Nephron (organoid): ENCODE data around the gene CRABP2.
A peak's percentile ranks its signal among the peaks of the same experiment; 100 is the strongest.

Experiments used
- H3K27ac Mint-ChIP-seq, 3 experiments: 2 replicates each; pipeline ENCODE4 v1.8.0; 2020; ENCODE audit warnings: mixed read lengths in 3 of 3, mild to moderate bottlenecking in 2 of 3, moderate library complexity in 1 of 3
- H3K27me3 Mint-ChIP-seq: 2 replicates; pipeline ENCODE4 v1.8.0; 2021; ENCODE audit warnings: low read depth, mild to moderate bottlenecking, moderate library complexity, mixed read lengths
- H3K36me3 Mint-ChIP-seq: 2 replicates; pipeline ENCODE4 v1.8.0; 2020; ENCODE audit warnings: low read depth, mixed read lengths
- H3K4me1 Mint-ChIP-seq: 2 replicates; pipeline ENCODE4 v1.8.0; 2020; ENCODE audit warnings: mixed read lengths
- H3K4me3 Mint-ChIP-seq, 3 experiments: 2 replicates each; pipeline ENCODE4 v1.8.0; 2020; ENCODE audit warnings: mild to moderate bottlenecking in 3 of 3, mixed read lengths in 3 of 3, moderate library complexity in 2 of 3
- H3K9me3 Mint-ChIP-seq: 2 replicates; pipeline ENCODE4 v1.8.0; 2020; ENCODE audit warnings: mixed read lengths
- TF ChIP-seq, protein P1 (sequence below), 3 experiments: fragments of 200-600 bp; sonication (generic); IDR thresholded peaks; one replicate each; pipeline ENCODE4 v1.5.0; 2021; ENCODE audit warnings: antibody characterized with exemption in 3 of 3; ENCODE audit not compliant: unreplicated experiment in 3 of 3

Gene CRABP2

DNA sequence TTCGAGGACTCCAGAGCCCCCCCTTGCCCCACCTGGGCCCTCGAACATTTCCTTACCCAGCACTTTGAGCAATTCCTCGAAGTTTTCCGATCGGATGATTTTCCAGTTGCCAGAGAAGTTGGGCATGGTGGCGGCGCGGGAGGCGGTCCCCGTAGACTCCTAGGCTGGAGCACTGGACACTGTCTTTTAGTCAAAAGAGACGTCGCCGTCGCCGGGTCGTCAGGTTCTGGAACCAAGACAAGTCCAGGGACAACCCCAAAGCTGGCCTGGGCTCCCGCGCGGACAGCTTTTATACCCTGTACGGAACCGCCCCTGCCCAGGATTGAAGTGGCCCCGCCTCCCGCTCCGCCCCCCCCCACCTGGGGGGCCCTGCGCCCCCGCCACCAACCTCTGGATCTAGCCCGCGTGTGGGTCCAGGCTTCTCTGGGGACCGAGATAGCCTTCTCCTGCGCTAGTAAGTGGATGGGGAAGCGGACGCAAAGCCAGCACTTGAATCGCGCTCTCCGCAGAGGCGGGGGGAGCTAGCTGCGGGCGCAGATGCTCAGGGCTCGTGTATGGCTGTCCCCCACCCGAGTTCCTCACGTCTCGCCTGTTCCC, at the start of gene CRABP2:
CRABP2 (minus strand) TSS at position 263 of the 597 bp plus-strand sequence; CDS start at position 126, 137 bp downstream.
- peak within 1 kb of the TSS; percentile 97 to 98 (median 98) for H3K27ac Mint-ChIP-seq
- no peaks in the 10 kb centered on the region for H3K27me3 Mint-ChIP-seq
- peaks cover 16% of the 10 kb centered on the region for H3K36me3 Mint-ChIP-seq
- TF ChIP-seq, protein P1, sequence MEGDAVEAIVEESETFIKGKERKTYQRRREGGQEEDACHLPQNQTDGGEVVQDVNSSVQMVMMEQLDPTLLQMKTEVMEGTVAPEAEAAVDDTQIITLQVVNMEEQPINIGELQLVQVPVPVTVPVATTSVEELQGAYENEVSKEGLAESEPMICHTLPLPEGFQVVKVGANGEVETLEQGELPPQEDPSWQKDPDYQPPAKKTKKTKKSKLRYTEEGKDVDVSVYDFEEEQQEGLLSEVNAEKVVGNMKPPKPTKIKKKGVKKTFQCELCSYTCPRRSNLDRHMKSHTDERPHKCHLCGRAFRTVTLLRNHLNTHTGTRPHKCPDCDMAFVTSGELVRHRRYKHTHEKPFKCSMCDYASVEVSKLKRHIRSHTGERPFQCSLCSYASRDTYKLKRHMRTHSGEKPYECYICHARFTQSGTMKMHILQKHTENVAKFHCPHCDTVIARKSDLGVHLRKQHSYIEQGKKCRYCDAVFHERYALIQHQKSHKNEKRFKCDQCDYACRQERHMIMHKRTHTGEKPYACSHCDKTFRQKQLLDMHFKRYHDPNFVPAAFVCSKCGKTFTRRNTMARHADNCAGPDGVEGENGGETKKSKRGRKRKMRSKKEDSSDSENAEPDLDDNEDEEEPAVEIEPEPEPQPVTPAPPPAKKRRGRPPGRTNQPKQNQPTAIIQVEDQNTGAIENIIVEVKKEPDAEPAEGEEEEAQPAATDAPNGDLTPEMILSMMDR (IDR thresholded peaks at IDR 0.05; ENCODE audit: unreplicated experiment in 3 of 3), result no peak
- peak within 1 kb of the TSS; percentile 84 to 89 (median 86) for H3K4me3 Mint-ChIP-seq
- H3K4me1 Mint-ChIP-seq, result peaks cover 64% of the 10 kb centered on the region
- H3K9me3 Mint-ChIP-seq, result no peaks in the 10 kb centered on the region

DNA sequence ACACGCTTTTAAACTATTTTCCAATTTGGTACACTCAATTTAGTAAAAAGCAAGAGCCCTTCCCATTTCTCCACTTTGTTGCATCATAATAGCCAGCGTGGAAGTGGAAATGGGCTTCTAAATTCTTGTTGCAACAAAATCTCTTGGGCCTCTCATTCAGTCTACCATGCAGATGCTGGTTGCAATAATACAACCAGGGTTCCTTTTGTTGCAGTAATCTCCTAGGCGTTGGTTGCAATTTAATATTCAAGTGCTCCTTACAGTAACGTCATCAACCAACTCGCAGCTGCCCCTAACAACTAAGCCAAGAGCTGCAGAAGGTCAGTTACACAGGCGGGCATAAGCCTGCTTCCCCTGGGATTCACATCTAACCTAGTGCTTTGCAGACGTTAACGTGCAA, 48.8 kb upstream of the CRABP2 start:
- Mint-ChIP-seq H3K27me3 (no peaks in the 10 kb centered on the region), H3K4me1 (peaks cover 41% of the 10 kb centered on the region), H3K4me3 (peak overlapping the region; percentile 57 to 96 (median 78)), H3K27ac (peak overlapping the region in 1 of 3 experiments; percentile 60), H3K9me3 (no peaks in the 10 kb centered on the region), H3K36me3 (peaks cover 2% of the 10 kb centered on the region)
- TF ChIP-seq, protein P1 (IDR thresholded peaks at IDR 0.05; ENCODE audit: unreplicated experiment in 3 of 3), result no peak

DNA sequence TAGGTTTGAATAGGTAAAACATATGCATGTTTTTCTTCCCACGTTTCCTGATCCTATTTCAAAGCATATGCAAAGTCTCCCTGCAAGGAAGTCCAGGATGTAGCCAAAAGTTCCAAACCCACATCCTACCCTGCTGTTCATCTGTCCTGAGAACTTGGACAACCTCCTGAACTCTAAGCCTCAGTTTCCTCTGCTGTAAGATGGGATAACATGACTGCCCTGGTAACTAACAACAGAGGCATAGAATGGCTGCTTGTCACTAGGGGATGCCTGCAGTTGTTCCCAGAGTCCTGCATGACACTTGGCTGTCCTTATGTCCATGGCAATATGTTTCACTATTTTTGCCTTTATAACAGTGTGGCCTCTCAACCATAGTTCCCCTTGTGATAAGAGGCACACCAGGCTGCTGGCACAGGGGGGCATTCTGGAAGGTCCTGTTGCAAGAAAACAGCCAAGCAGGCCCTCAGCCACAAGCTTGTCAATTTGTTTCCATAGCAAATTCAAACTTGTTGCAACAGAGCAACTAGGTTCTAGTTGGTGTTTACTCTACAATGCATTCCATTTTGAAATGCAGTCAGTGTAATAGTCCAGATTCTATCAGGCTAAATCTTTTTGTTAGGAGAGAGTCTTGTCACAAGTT, 47.6 kb upstream of the CRABP2 start:
- H3K4me1 Mint-ChIP-seq, result peaks cover 53% of the 10 kb centered on the region
- H3K4me3 Mint-ChIP-seq, result peak overlapping the region; percentile 96 to 98 (median 97)
- no peaks in the 10 kb centered on the region for H3K27me3 Mint-ChIP-seq
- TF ChIP-seq, protein P1 (IDR thresholded peaks at IDR 0.05; ENCODE audit: unreplicated experiment in 3 of 3), result no peak
- H3K36me3 Mint-ChIP-seq, result no peaks in the 10 kb centered on the region
- H3K27ac Mint-ChIP-seq, result peak overlapping the region; percentile 92 to 97 (median 95)
- no peaks in the 10 kb centered on the region for H3K9me3 Mint-ChIP-seq

DNA sequence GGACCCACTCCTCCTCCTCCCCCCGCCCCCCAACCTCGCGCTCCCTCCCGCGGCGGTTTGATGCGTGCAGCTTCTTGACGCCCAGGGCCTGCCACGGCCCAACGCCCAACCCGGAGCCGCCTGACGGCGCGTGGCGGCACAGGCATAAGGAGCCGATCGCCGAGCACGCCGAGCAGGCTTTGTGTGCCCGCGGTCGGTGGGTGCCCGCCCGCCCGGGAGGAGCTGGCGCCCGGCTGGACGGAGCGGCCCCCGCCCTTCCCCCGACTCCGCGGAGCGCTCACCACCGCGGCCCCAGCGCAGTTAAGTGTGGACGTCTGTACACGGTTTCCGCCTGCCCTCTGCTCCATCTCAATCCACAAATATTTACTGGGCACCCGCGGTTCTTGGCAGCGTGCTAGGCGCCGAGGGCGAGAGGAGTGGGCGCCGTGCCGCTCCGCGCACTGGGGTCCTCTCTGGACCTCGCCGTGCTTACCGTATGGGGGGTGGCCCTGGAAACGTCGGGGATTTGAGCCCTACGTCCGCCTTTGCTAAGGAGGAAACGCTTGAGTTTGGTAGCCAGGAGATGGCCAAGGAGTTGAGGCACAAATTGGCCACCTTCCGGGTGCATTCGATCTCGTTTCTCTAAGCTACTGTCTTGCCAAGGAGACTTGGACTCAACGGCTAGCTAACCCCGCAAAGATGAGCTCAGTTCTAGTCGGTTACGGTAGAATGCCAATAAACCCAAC, 46.5 kb upstream of the CRABP2 start:
- Mint-ChIP-seq H3K4me3 (peak overlapping the region; percentile 96 to 98 (median 97)), H3K9me3 (no peaks in the 10 kb centered on the region), H3K27me3 (no peaks in the 10 kb centered on the region), H3K27ac (peak overlapping the region; percentile 92 to 97 (median 95)), H3K36me3 (no peaks in the 10 kb centered on the region), H3K4me1 (peaks cover 61% of the 10 kb centered on the region)
- TF ChIP-seq, protein P1 (IDR thresholded peaks at IDR 0.05; ENCODE audit: unreplicated experiment in 3 of 3), result no peak

DNA sequence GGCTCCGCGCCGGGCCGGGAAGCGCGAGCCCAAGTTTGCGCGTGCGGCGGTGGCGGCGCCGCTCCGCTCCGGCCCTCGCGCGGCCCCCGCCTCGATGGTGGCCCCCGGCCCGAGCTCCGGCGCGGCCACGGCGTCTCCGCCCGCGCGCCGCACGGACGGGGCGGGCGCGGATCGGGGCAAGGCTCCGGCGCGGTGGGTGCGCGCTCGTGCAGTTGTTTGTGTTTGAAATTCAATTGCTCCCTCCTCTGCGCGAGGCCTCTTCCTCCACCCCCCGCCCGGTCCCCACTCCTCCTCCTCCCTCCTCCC, 46.0 kb upstream of the CRABP2 start, which contains the start of gene HDGF:
HDGF (minus strand) TSS at position 225 of the 306 bp plus-strand sequence. CDS start 246 bp downstream, outside the sequence.
- TF ChIP-seq, protein P1 (IDR thresholded peaks at IDR 0.05; ENCODE audit: unreplicated experiment in 3 of 3), result no peak
- Mint-ChIP-seq H3K36me3 (no peaks in the 10 kb centered on the region), H3K27ac (peak within 1 kb of the TSS; percentile 99), H3K4me1 (peaks cover 66% of the 10 kb centered on the region), H3K4me3 (peak within 1 kb of the TSS; percentile 97 to 99 (median 98)), H3K27me3 (no peaks in the 10 kb centered on the region), H3K9me3 (no peaks in the 10 kb centered on the region)
